GM18907 (cell line): Measurements from ENCODE around the gene CD8A.
"Not testable (repeated sequence)": the region's sequence is repeated elsewhere in the genome, so short reads cannot be mapped to it uniquely, and the experiment has no call there.

Source experiments
- ATAC-seq: cut with Tn5 transposase; IDR thresholded peaks from one replicate; pipeline ENCODE4 v1.9.1; 2021; ENCODE audit warnings: mild to moderate bottlenecking, moderate library complexity; ENCODE audit not compliant: unreplicated experiment

Gene CD8A

GRCh38 chr2:86741889-86742498, 48.7 kb downstream of the CD8A start:
- ATAC-seq, result not testable (repeated sequence)

GRCh38 chr2:86739889-86740288, 50.8 kb downstream of the CD8A start:
- ATAC-seq, result not testable (repeated sequence)

GRCh38 chr2:86739485-86739884, 51.2 kb downstream of the CD8A start:
- not testable (repeated sequence) for ATAC-seq

- not testable (repeated sequence) for ATAC-seq
These were observed 55.8 kb downstream of the CD8A start for GRCh38 chr2:86734896-86735295.
